SKM-1 (cell line): Measurements from ENCODE around the gene CCSER2.
"Not testable (repeated sequence)": the region's sequence is repeated elsewhere in the genome, so short reads cannot be mapped to it uniquely, and the experiment has no call there.

Experiments used
- DNase-seq: peaks from one replicate; lab custom pipeline; 2025; ENCODE audit not compliant: unreplicated experiment; lab: John Stamatoyannopoulos, UW

Gene CCSER2

DNA sequence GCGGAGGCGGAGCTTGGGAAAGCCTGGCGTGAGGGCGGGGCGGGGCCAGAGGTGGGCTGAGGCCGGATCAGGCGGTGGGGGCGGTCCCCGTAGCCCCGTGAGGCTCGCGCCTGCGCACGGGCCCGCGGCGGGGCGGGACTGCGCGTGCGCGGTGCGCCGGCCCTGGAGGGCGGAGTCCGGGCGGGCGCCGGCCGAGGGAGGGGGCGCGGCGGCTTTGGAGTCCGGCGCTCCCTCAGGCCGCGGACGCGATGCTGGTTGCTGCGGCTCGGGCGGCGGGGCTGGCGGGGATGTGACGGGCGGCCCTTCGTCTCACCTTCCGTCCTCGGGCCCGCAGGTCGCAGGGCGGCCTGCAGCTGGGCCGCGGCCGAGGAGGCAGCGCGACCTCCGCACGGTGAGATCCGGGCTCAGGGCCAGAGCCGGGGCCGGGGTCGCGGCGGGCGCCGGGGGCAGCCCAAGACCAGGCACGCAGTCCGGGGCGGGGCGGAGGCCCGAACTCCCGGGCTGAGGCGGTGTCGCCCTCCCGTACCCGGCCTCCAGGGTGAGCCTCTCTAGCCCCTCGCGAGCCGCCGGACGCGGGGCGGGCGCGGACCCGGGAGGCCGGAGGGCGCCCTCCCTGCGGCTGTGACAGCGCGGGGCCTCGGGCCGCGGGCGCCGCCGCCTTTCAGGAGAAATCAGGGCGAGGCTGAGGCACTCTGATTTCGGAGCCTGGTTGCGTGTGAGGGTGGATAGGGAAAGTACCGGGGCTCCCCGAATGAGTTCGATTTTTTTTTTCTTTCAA lies at the start of gene CCSER2:
CCSER2 (plus strand) TSS at position 172 of the 778 bp plus-strand sequence. CDS start 42,464 bp downstream, outside the sequence.
- peak; percentile 78 for DNase-seq

- not testable (repeated sequence) for DNase-seq
These were observed 48.4 kb upstream of the CCSER2 start for GRCh38 chr10:84279876-84280475.

- DNase-seq: no peak
These were observed 41.7 kb upstream of the CCSER2 start for GRCh38 chr10:84286695-84287094.

GRCh38 chr10:84288151-84288550 lies 40.2 kb upstream of the CCSER2 start:
- DNase-seq: no peak

- no peak for DNase-seq
These were observed 38.7 kb upstream of the CCSER2 start for GRCh38 chr10:84289521-84290200.

- no peak for DNase-seq
These were observed 38.2 kb upstream of the CCSER2 start for GRCh38 chr10:84290235-84290634.

DNA sequence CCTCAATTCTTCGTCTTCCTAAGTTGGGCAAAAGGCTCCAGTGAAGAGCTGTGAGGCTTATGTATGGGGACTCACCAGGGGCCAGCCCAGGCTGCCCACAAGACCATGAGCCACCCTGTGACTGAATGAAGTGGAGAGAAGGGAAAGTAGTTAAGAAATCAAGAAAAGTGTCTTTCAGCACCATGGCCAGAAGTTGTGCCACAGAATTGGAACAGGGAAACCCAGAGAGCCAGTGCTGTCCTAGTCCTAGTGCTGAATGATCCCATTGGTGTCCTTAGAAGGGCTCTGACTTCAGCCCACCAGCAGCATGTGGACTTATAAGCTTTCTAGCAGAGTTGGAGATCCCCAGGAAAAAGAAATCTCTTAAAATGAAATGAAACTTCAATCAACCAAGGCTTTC lies 37.0 kb upstream of the CCSER2 start:
- no peak for DNase-seq

DNA sequence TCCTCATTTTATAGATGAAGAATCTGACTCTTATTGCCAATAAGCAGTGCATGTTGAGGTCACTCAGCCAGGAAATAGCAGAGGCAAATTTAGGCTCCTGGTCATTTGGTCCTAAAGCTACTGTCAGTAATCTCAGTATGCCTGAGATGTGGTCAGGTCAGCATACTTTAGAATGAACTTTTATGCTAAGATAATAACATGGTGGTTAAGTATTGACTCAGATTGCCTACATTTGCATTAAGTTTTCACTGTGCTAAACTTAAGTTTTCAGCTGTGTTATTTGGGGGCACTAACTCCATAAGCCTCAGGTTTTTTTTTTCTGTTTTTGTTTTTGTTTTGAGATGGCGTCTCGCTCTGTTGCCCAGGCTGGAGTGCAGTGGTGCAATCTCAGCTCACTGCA lies 35.9 kb upstream of the CCSER2 start:
- no peak for DNase-seq

GRCh38 chr10:84293171-84293570 lies 35.2 kb upstream of the CCSER2 start:
- DNase-seq: no peak

GRCh38 chr10:84293574-84294016 lies 34.8 kb upstream of the CCSER2 start:
- DNase-seq: no peak

GRCh38 chr10:84294766-84295447 lies 33.5 kb upstream of the CCSER2 start:
- DNase-seq: no peak

- no peak for DNase-seq
These were observed 32.1 kb upstream of the CCSER2 start for GRCh38 chr10:84296091-84296981.

DNA sequence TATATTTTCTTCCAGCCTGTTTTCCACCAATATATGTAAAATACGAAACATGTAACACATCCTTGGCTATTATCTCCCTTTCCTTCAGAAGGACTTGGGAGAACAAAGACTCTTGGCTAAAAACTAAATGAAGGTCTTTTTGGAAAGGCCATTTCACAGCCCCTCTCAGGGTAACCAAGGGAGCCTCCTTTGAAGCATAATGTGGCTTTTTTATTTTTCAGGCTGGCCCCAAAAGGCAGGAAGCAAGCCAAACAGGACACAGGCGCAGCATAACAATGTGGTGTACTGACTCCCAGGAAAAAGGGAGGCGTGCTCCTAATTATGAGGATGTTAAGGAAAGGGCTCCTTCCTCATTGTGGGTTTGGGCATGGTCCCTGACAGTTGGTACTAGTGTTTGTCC lies 30.3 kb upstream of the CCSER2 start:
- DNase-seq: no peak

DNA sequence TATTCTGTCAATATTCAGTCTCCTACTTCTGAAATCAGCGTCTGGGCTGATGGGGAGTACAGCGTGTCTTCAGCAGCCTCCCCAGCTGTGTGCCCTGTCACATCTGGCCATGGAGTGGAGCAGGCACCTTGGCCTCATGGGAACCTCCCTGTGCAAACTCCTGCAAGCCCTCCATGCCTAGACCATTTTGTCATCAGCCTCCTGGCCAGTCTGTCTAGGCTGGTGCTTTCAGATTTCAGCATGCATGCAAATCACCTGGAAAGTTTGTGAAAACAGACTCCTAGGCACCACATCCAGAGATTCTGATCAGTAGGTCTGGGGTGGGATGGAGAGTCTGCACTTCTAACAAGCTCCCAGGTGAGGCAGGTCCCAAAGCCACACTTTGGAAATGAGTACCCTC lies 26.2 kb upstream of the CCSER2 start:
- DNase-seq: no peak

DNA sequence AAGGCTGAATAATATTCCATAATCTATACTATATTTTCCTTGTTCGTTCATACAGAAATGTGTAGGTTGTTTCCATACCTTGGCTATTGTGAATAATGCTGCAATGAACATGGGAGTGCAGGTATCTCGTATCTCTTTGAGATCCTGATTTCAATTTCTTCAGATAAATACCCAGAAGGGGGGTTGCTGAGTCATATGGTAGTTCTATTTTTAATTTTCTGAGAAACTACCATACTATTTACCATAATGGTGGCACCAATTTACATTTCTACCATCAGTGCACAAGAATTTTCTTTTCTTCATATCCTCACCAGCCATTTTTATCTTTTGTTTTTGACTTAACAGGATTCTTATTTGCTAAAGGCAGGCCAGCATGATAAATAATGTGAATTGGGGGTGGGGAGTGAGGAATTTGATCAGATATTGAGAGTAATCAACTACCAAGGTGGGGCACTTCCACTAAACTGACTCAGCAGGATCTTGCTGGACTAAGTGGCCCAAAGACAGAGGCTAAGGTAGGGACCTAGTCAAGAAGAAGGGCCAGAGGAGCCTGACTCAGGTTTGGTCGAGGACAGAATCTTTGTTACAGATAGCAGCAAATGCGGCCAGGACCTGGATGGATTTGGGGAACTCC lies 21.5 kb upstream of the CCSER2 start:
- DNase-seq: no peak

GRCh38 chr10:84308021-84308420 lies 20.4 kb upstream of the CCSER2 start:
- no peak for DNase-seq

DNA sequence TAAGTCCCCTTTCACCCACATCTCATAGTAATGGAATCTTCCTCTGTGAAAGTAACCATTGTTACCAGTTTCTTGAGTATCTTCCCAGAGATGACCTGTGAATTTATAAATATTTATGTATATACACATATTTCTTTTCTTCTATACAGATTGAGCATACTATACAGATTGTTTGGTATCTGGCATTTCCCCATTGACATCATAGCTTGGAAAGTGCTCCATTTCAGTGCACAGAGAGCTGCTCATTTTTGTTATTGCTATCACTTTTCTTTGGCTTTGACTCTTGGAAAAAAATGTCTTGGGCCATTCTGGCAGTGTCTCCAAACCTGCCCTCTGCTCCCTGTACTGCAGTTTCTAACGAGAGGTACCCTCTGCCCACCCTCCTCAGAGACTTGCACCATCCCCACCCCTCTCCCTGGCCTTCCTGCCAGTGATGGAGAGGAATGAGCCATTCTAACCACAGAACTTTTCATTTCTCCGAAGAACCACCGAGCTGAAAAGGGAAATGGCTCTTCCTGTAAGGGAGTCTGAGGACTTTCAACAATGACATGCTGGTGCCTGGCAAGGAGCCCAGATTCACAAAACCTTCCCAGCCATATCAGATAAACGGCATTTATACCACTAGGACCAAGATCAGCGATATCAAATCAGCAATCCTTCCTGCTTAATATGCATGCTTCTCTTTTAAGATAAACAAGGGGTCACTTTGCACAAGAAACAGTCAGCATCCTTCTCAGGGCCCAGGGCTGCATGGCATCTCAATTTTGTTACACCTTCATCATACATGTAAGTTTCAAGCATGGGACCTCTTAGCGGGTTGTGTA lies 19.7 kb upstream of the CCSER2 start:
- peak; percentile 5 for DNase-seq

GRCh38 chr10:84310470-84310869 lies 17.9 kb upstream of the CCSER2 start:
- no peak for DNase-seq

DNA sequence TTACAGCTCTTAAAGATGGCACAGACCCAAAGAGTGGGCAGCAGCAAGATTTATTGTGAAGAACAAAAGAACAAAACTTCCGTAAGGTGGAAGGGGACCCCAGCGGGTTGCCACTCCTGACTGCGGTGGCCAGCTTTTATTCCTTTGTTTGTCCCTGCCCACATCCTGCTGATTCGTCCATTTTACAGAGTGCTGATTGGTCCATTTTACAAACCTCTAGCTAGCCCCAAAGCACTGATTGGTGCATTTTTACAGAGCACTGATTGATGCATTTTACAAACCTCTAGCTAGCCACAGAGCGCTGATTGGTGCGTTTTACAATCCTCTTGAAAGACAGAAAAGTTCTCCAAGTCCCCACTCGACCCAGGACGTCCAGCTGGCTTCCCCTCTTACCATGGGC lies 16.8 kb upstream of the CCSER2 start:
- no peak for DNase-seq
